HG02642 (cell line): ENCODE data around the gene RBM7.

Experiments used
- ATAC-seq: cut with Tn5 transposase; IDR thresholded peaks from one replicate; pipeline ENCODE4 v1.9.1; 2021; ENCODE audit warnings: mild to moderate bottlenecking; ENCODE audit not compliant: unreplicated experiment, poor library complexity

The RBM7 gene

GRCh38 chr11:114392735-114393667, 7.5 kb upstream of the RBM7 start:
- no peak for ATAC-seq

GRCh38 chr11:114395736-114396135, 4.7 kb upstream of the RBM7 start:
- no peak for ATAC-seq

GRCh38 chr11:114396916-114397315, 3.5 kb upstream of the RBM7 start:
- ATAC-seq = no peak

- no peak for ATAC-seq
Observed at GRCh38 chr11:114397349-114397982, 3.0 kb upstream of the RBM7 start.

- no peak for ATAC-seq
Observed at GRCh38 chr11:114398303-114398920, 2.1 kb upstream of the RBM7 start.

GRCh38 chr11:114399490-114400215, 813 bp upstream of the RBM7 start:
- ATAC-seq = peak; percentile 32

GRCh38 chr11:114400915-114401223, 403 bp downstream of the RBM7 start:
- ATAC-seq = no peak

GRCh38 chr11:114401311-114401710, 845 bp downstream of the RBM7 start:
- ATAC-seq = no peak

- no peak for ATAC-seq
Observed at GRCh38 chr11:114412946-114413345, 12.5 kb downstream of the RBM7 start.

GRCh38 chr11:114413958-114414357, 13.5 kb downstream of the RBM7 start:
- ATAC-seq = no peak

GRCh38 chr11:114416441-114416961, 16.0 kb downstream of the RBM7 start:
- ATAC-seq = no peak

GRCh38 chr11:114426280-114426679, 25.8 kb downstream of the RBM7 start:
- ATAC-seq = no peak

GRCh38 chr11:114430290-114430689, 29.8 kb downstream of the RBM7 start:
- no peak for ATAC-seq

GRCh38 chr11:114432893-114433292, 32.4 kb downstream of the RBM7 start:
- no peak for ATAC-seq

- no peak for ATAC-seq
Observed at GRCh38 chr11:114433376-114433775, 32.9 kb downstream of the RBM7 start.

GRCh38 chr11:114438303-114438702, 37.8 kb downstream of the RBM7 start:
- no peak for ATAC-seq

GRCh38 chr11:114439229-114440120, 39.0 kb downstream of the RBM7 start, which contains the start of gene REXO2:
Gene REXO2 (plus strand): TSS chr11:114439467. CDS start chr11:114439529, 62 bp downstream.
- ATAC-seq = peak; percentile 99

- ATAC-seq = no peak
Observed at GRCh38 chr11:114440121-114440860, 39.8 kb downstream of the RBM7 start.
